PC-3 (cell line): ENCODE results near the gene SDR42E1.

ENCODE experiments used
- CTCF ChIP-seq: fragments of 300-600 bp; sonication (generic); conservative IDR thresholded peaks from 2 replicates; pipeline ENCODE4 v1.5.1; 2017; ENCODE audit warnings: antibody characterized with exemption, low read depth, mild to moderate bottlenecking, low read length
- EZH2 ChIP-seq: fragments of 300-600 bp; sonication (generic); IDR thresholded peaks from one replicate; pipeline ENCODE4 v1.6.1; 2017; ENCODE audit warnings: antibody characterized with exemption, mild to moderate bottlenecking, low read length; ENCODE audit not compliant: unreplicated experiment

GRCh38 chr16:81987121-81987520, 24.1 kb downstream of the SDR42E1 start:
- TF ChIP-seq CTCF: no peak
- TF ChIP-seq EZH2: no peak
